GM19238 (cell line): ENCODE results near the gene PSORS1C2.
"Not testable (repeated sequence)": the region's sequence is repeated elsewhere in the genome, so short reads cannot be mapped to it uniquely, and the experiment has no call there.

Experiments used
- DNase-seq: peaks from one replicate; pipeline ENCODE4 v3.0.0; 2011; ENCODE audit warnings: low spot score; ENCODE audit not compliant: insufficient read length

Gene PSORS1C2

GRCh38 chr6:31165986-31166385, 27.1 kb upstream of the PSORS1C2 start:
- no peak for DNase-seq

- DNase-seq, result not testable (repeated sequence)
These were observed 26.4 kb upstream of the PSORS1C2 start for GRCh38 chr6:31165064-31165832.

GRCh38 chr6:31164475-31165063, 25.7 kb upstream of the PSORS1C2 start:
- not testable (repeated sequence) for DNase-seq

- DNase-seq, result no peak
These were observed 25.1 kb upstream of the PSORS1C2 start for GRCh38 chr6:31163922-31164321.

GRCh38 chr6:31162463-31163165, 23.7 kb upstream of the PSORS1C2 start:
- no peak for DNase-seq

GRCh38 chr6:31161216-31162126, 22.6 kb upstream of the PSORS1C2 start:
- no peak for DNase-seq

- no peak for DNase-seq
These were observed 20.3 kb upstream of the PSORS1C2 start for GRCh38 chr6:31158863-31159855.

GRCh38 chr6:31158140-31158862, 19.4 kb upstream of the PSORS1C2 start, which contains the start of gene TCF19:
TSS of gene TCF19 (plus strand) at chr6:31158589. CDS start at chr6:31159470, 881 bp downstream.
- peak; percentile 97 for DNase-seq

- DNase-seq, result no peak
These were observed 18.8 kb upstream of the PSORS1C2 start, which contains the start of gene CCHCR1 for GRCh38 chr6:31157513-31158139. TSS of gene CCHCR1 (minus strand) at chr6:31157802. CDS start at chr6:31157600, 202 bp downstream.

GRCh38 chr6:31156641-31157040, 17.8 kb upstream of the PSORS1C2 start:
- DNase-seq, result no peak

- no peak for DNase-seq
These were observed 15.6 kb upstream of the PSORS1C2 start for GRCh38 chr6:31154436-31154835.

- DNase-seq, result no peak
These were observed 13.9 kb upstream of the PSORS1C2 start for GRCh38 chr6:31152781-31153180.

GRCh38 chr6:31149827-31150447, 11.1 kb upstream of the PSORS1C2 start:
- no peak for DNase-seq

GRCh38 chr6:31145386-31145785, 6.5 kb upstream of the PSORS1C2 start:
- no peak for DNase-seq

GRCh38 chr6:31144970-31145340, 6.1 kb upstream of the PSORS1C2 start:
- DNase-seq, result no peak

- DNase-seq, result no peak
These were observed 5.6 kb upstream of the PSORS1C2 start for GRCh38 chr6:31144296-31144969.

- no peak for DNase-seq
These were observed 4.3 kb upstream of the PSORS1C2 start for GRCh38 chr6:31143148-31143547.

- DNase-seq, result no peak
These were observed 3.5 kb upstream of the PSORS1C2 start for GRCh38 chr6:31142361-31142761.
